ENCODE results near the gene ZC3HAV1L. TPM values are rescaled to one million over a fixed set of nuclear protein-coding genes. Genes with fewer than 3 reads are reported as not detected.

ZC3HAV1L gene
- total RNA-seq, 1 donor from 2014 or later = 1.8 TPM

- Mint-ChIP-seq H3K4me1 (peaks cover 2% of the 10 kb centered on the region), H3K4me3 (no peak overlapping the region), H3K36me3 (ENCODE audit: low read depth) (no peaks in the 10 kb centered on the region), H3K27me3 (peaks cover 9% of the 10 kb centered on the region), H3K27ac (no peak overlapping the region), H3K9me3 (no peaks in the 10 kb centered on the region)
- ChIA-PET POLR2A (no interaction called here), CTCF (interaction anchor here (0.6 to 2.6 kb wide), 3 partner anchors 14 to 109 kb away, joined by 3 to 25 read pairs (median 4); no protein-coding TSS in a partner anchor)
- TF ChIP-seq CTCF (IDR thresholded peaks at IDR 0.05) = no peak
- ATAC-seq (ENCODE audit: low read depth) = no peak
- intact Hi-C loops (cut with micrococcal nuclease) = loop anchor here (5.0 kb wide), 2 partner anchors 233 to 983 kb away; no protein-coding TSS in a partner anchor
- DNase-seq = no peak
These were observed 16.9 kb downstream of the ZC3HAV1L start for GRCh38 chr7:139018910-139019309.

- Mint-ChIP-seq H3K27ac (no peak overlapping the region), H3K4me3 (no peak overlapping the region), H3K36me3 (ENCODE audit: low read depth) (no peaks in the 10 kb centered on the region), H3K4me1 (peaks cover 2% of the 10 kb centered on the region), H3K9me3 (no peaks in the 10 kb centered on the region), H3K27me3 (peaks cover 9% of the 10 kb centered on the region)
- intact Hi-C loops (cut with micrococcal nuclease) = loop anchor here (1.0 to 5.0 kb wide), 5 partner anchors 58 to 985 kb away; partner anchors contain the start of gene UBN2
- TF ChIP-seq CTCF (IDR thresholded peaks at IDR 0.05) = no peak
- ChIA-PET CTCF (interaction anchor here (1.5 to 2.6 kb wide), 4 partner anchors 13 to 117 kb away, joined by 4 to 25 read pairs (median 9); a partner anchor contains a TSS), POLR2A (no interaction called here)
- peak; percentile 71 for ATAC-seq (ENCODE audit: low read depth)
- no peak for DNase-seq
These were observed 18.8 kb downstream of the ZC3HAV1L start for GRCh38 chr7:139016931-139017511.

- Mint-ChIP-seq H3K27me3 (peaks cover 11% of the 10 kb centered on the region), H3K9me3 (no peaks in the 10 kb centered on the region), H3K36me3 (ENCODE audit: low read depth) (no peaks in the 10 kb centered on the region), H3K4me1 (no peaks in the 10 kb centered on the region), H3K27ac (no peak overlapping the region), H3K4me3 (no peak overlapping the region)
- DNase-seq (no peak), ATAC-seq (ENCODE audit: low read depth) (no peak)
- ChIA-PET CTCF (interaction anchor here (0.7 kb wide), 1 partner anchor 301 kb away, joined by 3 read pairs; no protein-coding TSS in a partner anchor), POLR2A (no interaction called here)
- no peak for TF ChIP-seq CTCF (IDR thresholded peaks at IDR 0.05)
- intact Hi-C loops (cut with micrococcal nuclease) = no loop called here
These were observed 24.5 kb downstream of the ZC3HAV1L start for GRCh38 chr7:139011373-139011772.

GRCh38 chr7:139004321-139005090 is 31.3 kb downstream of the ZC3HAV1L start:
- no peaks in the 10 kb centered on the region for H3K36me3 Mint-ChIP-seq (ENCODE audit: low read depth)
- no peak for ATAC-seq (ENCODE audit: low read depth)
- H3K9me3 Mint-ChIP-seq = peaks cover 15% of the 10 kb centered on the region
- no peaks in the 10 kb centered on the region for H3K4me1 Mint-ChIP-seq
- DNase-seq = no peak
- no peak for TF ChIP-seq CTCF (IDR thresholded peaks at IDR 0.05)
- intact Hi-C loops (cut with micrococcal nuclease) = no loop called here
- H3K27ac Mint-ChIP-seq = no peak overlapping the region
- peaks cover 2% of the 10 kb centered on the region for H3K27me3 Mint-ChIP-seq
- POLR2A ChIA-PET = interaction anchor here (0.6 kb wide), 1 partner anchor 110 kb away, joined by 3 read pairs; no protein-coding TSS in a partner anchor
- H3K4me3 Mint-ChIP-seq = no peak overlapping the region
- CTCF ChIA-PET = no interaction called here

GRCh38 chr7:138999414-138999813 is 36.4 kb downstream of the ZC3HAV1L start:
- intact Hi-C loops (cut with micrococcal nuclease) = no loop called here
- H3K27me3 Mint-ChIP-seq = peaks cover 4% of the 10 kb centered on the region
- ATAC-seq (ENCODE audit: low read depth) = no peak
- H3K36me3 Mint-ChIP-seq (ENCODE audit: low read depth) = no peaks in the 10 kb centered on the region
- H3K4me3 Mint-ChIP-seq = no peak overlapping the region
- no peak for TF ChIP-seq CTCF (IDR thresholded peaks at IDR 0.05)
- ChIA-PET CTCF (no interaction called here), POLR2A (no interaction called here)
- no peak overlapping the region for H3K27ac Mint-ChIP-seq
- no peaks in the 10 kb centered on the region for H3K4me1 Mint-ChIP-seq
- peaks cover 8% of the 10 kb centered on the region for H3K9me3 Mint-ChIP-seq
- DNase-seq = no peak

Measured in activated B cell treated with CpG ODN at 0.5 μM for 24 hours (primary cell).